ENCODE measurements around the gene NTN1.

Gene NTN1

GRCh38 chr17:9185142-9185541 is 163.8 kb downstream of the NTN1 start:
- DNase-seq (ENCODE audit: low read depth, low spot score) = no peak
- H3K4me3 ChIP-seq (ENCODE audit: low read depth, low read length) = no peak overlapping the region
- ChIA-PET CTCF (no interaction called here), POLR2A (no interaction called here)
- TF ChIP-seq CTCF (IDR thresholded peaks at IDR 0.05; ENCODE audit: insufficient read depth, low read length, missing control alignments) = no peak

- DNase-seq (ENCODE audit: low read depth, low spot score) = no peak
- POLR2A ChIA-PET = no interaction called here
- CTCF ChIA-PET = no interaction called here
- TF ChIP-seq CTCF (IDR thresholded peaks at IDR 0.05; ENCODE audit: insufficient read depth, low read length, missing control alignments) = no peak
- no peak overlapping the region for H3K4me3 ChIP-seq (ENCODE audit: low read depth, low read length)
Observed at GRCh38 chr17:9185688-9186284, 164.5 kb downstream of the NTN1 start.

GRCh38 chr17:9187828-9188227 is 166.5 kb downstream of the NTN1 start:
- POLR2A ChIA-PET = no interaction called here
- DNase-seq (ENCODE audit: low read depth, low spot score) = no peak
- H3K4me3 ChIP-seq (ENCODE audit: low read depth, low read length) = no peak overlapping the region
- CTCF ChIA-PET = no interaction called here
- TF ChIP-seq CTCF (IDR thresholded peaks at IDR 0.05; ENCODE audit: insufficient read depth, low read length, missing control alignments) = no peak

- DNase-seq (ENCODE audit: low read depth, low spot score) = no peak
- TF ChIP-seq CTCF (IDR thresholded peaks at IDR 0.05; ENCODE audit: insufficient read depth, low read length, missing control alignments) = no peak
- no peak overlapping the region for H3K4me3 ChIP-seq (ENCODE audit: low read depth, low read length)
- CTCF ChIA-PET = no interaction called here
- POLR2A ChIA-PET = no interaction called here
Observed at GRCh38 chr17:9188367-9188766, 167.1 kb downstream of the NTN1 start.

GRCh38 chr17:9189870-9190269 is 168.6 kb downstream of the NTN1 start:
- TF ChIP-seq CTCF (IDR thresholded peaks at IDR 0.05; ENCODE audit: insufficient read depth, low read length, missing control alignments) = no peak
- H3K4me3 ChIP-seq (ENCODE audit: low read depth, low read length) = no peak overlapping the region
- CTCF ChIA-PET = no interaction called here
- POLR2A ChIA-PET = no interaction called here
- no peak for DNase-seq (ENCODE audit: low read depth, low spot score)

GRCh38 chr17:9192010-9192409 is 170.7 kb downstream of the NTN1 start:
- DNase-seq (ENCODE audit: low read depth, low spot score) = no peak
- CTCF ChIA-PET = no interaction called here
- no peak overlapping the region for H3K4me3 ChIP-seq (ENCODE audit: low read depth, low read length)
- POLR2A ChIA-PET = no interaction called here
- TF ChIP-seq CTCF (IDR thresholded peaks at IDR 0.05; ENCODE audit: insufficient read depth, low read length, missing control alignments) = no peak
